ENCODE data around the gene SCUBE3. TPM values are rescaled to one million over a fixed set of nuclear protein-coding genes. Genes with fewer than 3 reads are reported as not detected.

SCUBE3 gene
- total and polyA plus RNA-seq, 2 of the 13 experiments (the other 11 are each of a cell fraction or from before 2014, with no cell fraction given), result not detected

- TF ChIP-seq DPF2 (CRISPR knock-in tag; IDR thresholded peaks at IDR 0.05; ENCODE audit: borderline replicate concordance, low read depth) (peak; percentile 45; the same call in 1 of the 2 replicates), ZNF740 (CRISPR knock-in tag; IDR thresholded peaks at IDR 0.05) (peak; percentile 85), SMC3 (IDR thresholded peaks at IDR 0.05; ENCODE audit: low read length) (no peak), POLR2AphosphoS5 (IDR thresholded peaks at IDR 0.05; ENCODE audit: low read depth, low read length) (no peak), ZNF616 (CRISPR knock-in tag; IDR thresholded peaks at IDR 0.05; ENCODE audit: low read depth) (no peak), ZMAT3 (CRISPR knock-in tag; conservative IDR thresholded peaks at IDR 0.05) (no peak), GTF2F1 (IDR thresholded peaks at IDR 0.05; ENCODE audit: low read length) (no peak), ZNF709 (CRISPR knock-in tag; IDR thresholded peaks at IDR 0.05) (no peak), ZNF431 (CRISPR knock-in tag; IDR thresholded peaks at IDR 0.05; ENCODE audit: borderline replicate concordance, low read depth) (no peak), ZNF280B (CRISPR knock-in tag; IDR thresholded peaks at IDR 0.05; ENCODE audit: borderline replicate concordance) (no peak), MZF1 (CRISPR knock-in tag; IDR thresholded peaks at IDR 0.05; ENCODE audit: borderline replicate concordance) (no peak), ZNF883 (CRISPR knock-in tag; IDR thresholded peaks at IDR 0.05; ENCODE audit: not compliant biosample characterization) (no peak), EZH2 (conservative IDR thresholded peaks at IDR 0.05; ENCODE audit: low read depth, low read length) (no peak), HNF4A (CRISPR knock-in tag; IDR thresholded peaks at IDR 0.05) (no peak), MIER2 (CRISPR knock-in tag; IDR thresholded peaks at IDR 0.05) (0 out of 2 replicates have a peak, but pooled peaks have one; percentile 45), RBAK (CRISPR knock-in tag; IDR thresholded peaks at IDR 0.05) (no peak), NCOR1 (IDR thresholded peaks at IDR 0.05; ENCODE audit: borderline replicate concordance, low read length) (no peak), RXRA (CRISPR knock-in tag; IDR thresholded peaks at IDR 0.05) (no peak), ZNF484 (CRISPR knock-in tag; IDR thresholded peaks at IDR 0.05; ENCODE audit: borderline replicate concordance, low read depth) (no peak), SMYD3 (CRISPR knock-in tag; IDR thresholded peaks at IDR 0.05) (no peak), ZNF891 (CRISPR knock-in tag; IDR thresholded peaks at IDR 0.05) (no peak), CREB1 (IDR thresholded peaks at IDR 0.05) (no peak), CREB1 (CRISPR knock-in tag; IDR thresholded peaks at IDR 0.05) (no peak), ZNF879 (CRISPR knock-in tag; IDR thresholded peaks at IDR 0.05) (no peak)
- TF ChIP-seq, protein P1, sequence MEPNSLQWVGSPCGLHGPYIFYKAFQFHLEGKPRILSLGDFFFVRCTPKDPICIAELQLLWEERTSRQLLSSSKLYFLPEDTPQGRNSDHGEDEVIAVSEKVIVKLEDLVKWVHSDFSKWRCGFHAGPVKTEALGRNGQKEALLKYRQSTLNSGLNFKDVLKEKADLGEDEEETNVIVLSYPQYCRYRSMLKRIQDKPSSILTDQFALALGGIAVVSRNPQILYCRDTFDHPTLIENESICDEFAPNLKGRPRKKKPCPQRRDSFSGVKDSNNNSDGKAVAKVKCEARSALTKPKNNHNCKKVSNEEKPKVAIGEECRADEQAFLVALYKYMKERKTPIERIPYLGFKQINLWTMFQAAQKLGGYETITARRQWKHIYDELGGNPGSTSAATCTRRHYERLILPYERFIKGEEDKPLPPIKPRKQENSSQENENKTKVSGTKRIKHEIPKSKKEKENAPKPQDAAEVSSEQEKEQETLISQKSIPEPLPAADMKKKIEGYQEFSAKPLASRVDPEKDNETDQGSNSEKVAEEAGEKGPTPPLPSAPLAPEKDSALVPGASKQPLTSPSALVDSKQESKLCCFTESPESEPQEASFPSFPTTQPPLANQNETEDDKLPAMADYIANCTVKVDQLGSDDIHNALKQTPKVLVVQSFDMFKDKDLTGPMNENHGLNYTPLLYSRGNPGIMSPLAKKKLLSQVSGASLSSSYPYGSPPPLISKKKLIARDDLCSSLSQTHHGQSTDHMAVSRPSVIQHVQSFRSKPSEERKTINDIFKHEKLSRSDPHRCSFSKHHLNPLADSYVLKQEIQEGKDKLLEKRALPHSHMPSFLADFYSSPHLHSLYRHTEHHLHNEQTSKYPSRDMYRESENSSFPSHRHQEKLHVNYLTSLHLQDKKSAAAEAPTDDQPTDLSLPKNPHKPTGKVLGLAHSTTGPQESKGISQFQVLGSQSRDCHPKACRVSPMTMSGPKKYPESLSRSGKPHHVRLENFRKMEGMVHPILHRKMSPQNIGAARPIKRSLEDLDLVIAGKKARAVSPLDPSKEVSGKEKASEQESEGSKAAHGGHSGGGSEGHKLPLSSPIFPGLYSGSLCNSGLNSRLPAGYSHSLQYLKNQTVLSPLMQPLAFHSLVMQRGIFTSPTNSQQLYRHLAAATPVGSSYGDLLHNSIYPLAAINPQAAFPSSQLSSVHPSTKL (CRISPR knock-in tag; IDR thresholded peaks at IDR 0.05), result peak; percentile 64
- TF ChIP-seq, protein P2, sequence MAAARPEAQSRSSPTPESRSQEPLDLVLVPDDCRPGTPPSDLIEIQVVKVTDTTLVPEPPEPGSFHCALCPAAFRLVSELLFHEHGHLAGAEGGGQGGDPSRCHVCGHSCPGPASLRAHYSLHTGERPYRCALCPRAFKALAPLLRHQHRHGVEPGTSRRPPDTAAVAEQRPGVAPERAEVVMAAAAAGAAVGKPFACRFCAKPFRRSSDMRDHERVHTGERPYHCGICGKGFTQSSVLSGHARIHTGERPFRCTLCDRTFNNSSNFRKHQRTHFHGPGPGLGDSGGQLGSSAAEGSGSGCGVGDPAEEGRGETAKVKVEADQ (CRISPR knock-in tag; IDR thresholded peaks at IDR 0.05; ENCODE audit: borderline replicate concordance), result no peak
Measured at GRCh38 chr6:35185302-35185681, 28.5 kb upstream of the SCUBE3 start (continued).
